ENCODE data around the gene MGLL. TPM values are rescaled to one million over a fixed set of nuclear protein-coding genes. Genes with fewer than 3 reads are reported as not detected.

The MGLL gene
- total and polyA plus RNA-seq, 9 of the 15 experiments (the other 6 are each of a cell fraction or from before 2014, with no cell fraction given) = 0.12 to 0.32 (median 0.18) TPM; not detected in 6

GRCh38 chr3:127849368-127849767 is 27.1 kb upstream of the MGLL start:
- WGBS (ENCODE audit: insufficient coverage, low coverage, missing lambda C conversion rate) = 4% methylated on average over 5 of the region's 5 CpGs
- Histone ChIP-seq H3K9me1 (ENCODE audit: control insufficient read depth, insufficient read depth, low read length) (no peaks in the 10 kb centered on the region), H3K79me2 (ENCODE audit: control insufficient read depth, insufficient read depth, low read length) (no peaks in the 10 kb centered on the region), H4K20me1 (replicated peaks; ENCODE audit: control insufficient read depth, insufficient read depth, low read length) (no peaks in the 10 kb centered on the region), H3K9me3 (replicated peaks; ENCODE audit: control insufficient read depth, insufficient read depth, low read depth, low read length) (no peaks in the 10 kb centered on the region), H3K27me3 (ENCODE audit: control insufficient read depth in 2 of 2, insufficient read depth in 2 of 2, low read length in 2 of 2) (peaks cover 8 to 37% of the 10 kb centered on the region in 2 experiments; a peak in 4 of 5 replicates), H3K4me2 (ENCODE audit: insufficient read depth, low read length) (no peak overlapping the region), H3K9ac (ENCODE audit: insufficient read depth in 1 of 2, low read depth in 2 of 2, low read length in 2 of 2) (no peak overlapping the region), H3K4me3 (no peak overlapping the region), H2AFZ (ENCODE audit: low read depth, low read length) (no peak overlapping the region), H3K27ac (ENCODE audit: extremely low read depth, low read depth, low read length) (no peak overlapping the region), H3K36me3 (ENCODE audit: control insufficient read depth, insufficient read depth, low read length) (no peaks in the 10 kb centered on the region), H3K4me1 (replicated peaks in 1 of 2; ENCODE audit: control insufficient read depth in 2 of 2, insufficient read depth in 2 of 2, low read length in 2 of 2) (no peaks in the 10 kb centered on the region)
- no TSS peak for BruUV-seq (replicated peaks)
- in situ Hi-C loops (cut with MboI) (no loop called here), intact Hi-C loops (cut with micrococcal nuclease) (no loop called here)
- ATAC-seq = no peak
- POLR2A ChIA-PET = no interaction called here
- no peak for DNase-seq (ENCODE audit: extremely low read depth in 1 of 4, low spot score in 3 of 4)
- no peak for FAIRE-seq
- CTCF ChIA-PET (ENCODE audit: low intra/inter-chr PET ratio) = no interaction called here
- TF ChIP-seq GATAD2A (IDR thresholded peaks at IDR 0.05) = no peak
- TF ChIP-seq DLX4 (CRISPR knock-in tag; IDR thresholded peaks at IDR 0.05) = no peak
- no peak for TF ChIP-seq RFX1 (IDR thresholded peaks at IDR 0.05)
- TF ChIP-seq FOXK1 (CRISPR knock-in tag; IDR thresholded peaks at IDR 0.05; ENCODE audit: borderline replicate concordance) = no peak
- TF ChIP-seq ZNF79 (CRISPR knock-in tag; IDR thresholded peaks at IDR 0.05; ENCODE audit: low read depth) = no peak
- TF ChIP-seq TEAD2 (tag; IDR thresholded peaks at IDR 0.05) = no peak
- TF ChIP-seq ATF1 (CRISPR knock-in tag; IDR thresholded peaks at IDR 0.05) = no peak
- no peak for TF ChIP-seq ATF1 (tag; IDR thresholded peaks at IDR 0.05)
- no peak for TF ChIP-seq ILK (tag; IDR thresholded peaks at IDR 0.05; ENCODE audit: borderline replicate concordance, low read depth)
- TF ChIP-seq MED1 (CRISPR knock-in tag; IDR thresholded peaks at IDR 0.05; ENCODE audit: borderline replicate concordance) = no peak
- no peak for TF ChIP-seq ZNF76 (CRISPR knock-in tag; IDR thresholded peaks at IDR 0.05; ENCODE audit: borderline replicate concordance)
- TF ChIP-seq ELK3 (CRISPR knock-in tag; IDR thresholded peaks at IDR 0.05) = no peak
- TF ChIP-seq ETV1 (tag; conservative IDR thresholded peaks at IDR 0.05; ENCODE audit: low read depth) = no peak
- TF ChIP-seq BHLHE40 (IDR thresholded peaks at IDR 0.05; ENCODE audit: low read length) = no peak
- no peak for TF ChIP-seq RB1 (IDR thresholded peaks at IDR 0.05; ENCODE audit: low read depth)
